Right lobe of liver (tissue), 4 donors: ENCODE measurements around the gene KMT2E.

Experiments used
- CTCF ChIP-seq, 4 donors: fragments of 200-600 bp in 3 of 4; fragments of 450-650 bp in 1 of 4; IDR thresholded peaks; one replicate each; pipeline versions ENCODE4 v1.5.1 to v1.8.0; 2016 to 2022; ENCODE audit warnings: antibody characterized with exemption in 4 of 4, mild to moderate bottlenecking in 2 of 4
- POLR2A ChIP-seq: fragments of 450-650 bp; IDR thresholded peaks from one replicate; pipeline ENCODE4 v1.6.1; 2017; ENCODE audit warnings: antibody characterized with exemption, mild to moderate bottlenecking
- donor health status: DM: no; HTN: no; CAD: no.
- donor health status: DM: no; HTN: no; CAD: no.
- donor health status: DM: no; HTN: yes; CAD: no.

GRCh38 chr7:105130048-105130447 is 116.0 kb downstream of the KMT2E start:
- TF ChIP-seq CTCF (IDR thresholded peaks at IDR 0.05), result no peak
- no peak for TF ChIP-seq POLR2A
